NCI-H187 (cell line): Measurements from ENCODE around the gene SPRYD3.

Source experiments
- DNase-seq, 2 experiments: peaks; one replicate each; lab custom pipeline; 2025; lab: John Stamatoyannopoulos, UW

The SPRYD3 gene

GRCh38 chr12:53014709-53015108 is 64.5 kb downstream of the SPRYD3 start:
- no peak for DNase-seq
